MM.1S (cell line): ENCODE data around the gene WTIP.

Source experiments
- DNase-seq: peaks from one replicate; pipeline ENCODE4 v3.0.0-alpha.2; 2015
- H2AFZ ChIP-seq: fragments of 300-600 bp; sonication (generic); 2 replicates; pipeline ENCODE4 v1.6.0; 2016; ENCODE audit warnings: antibody characterized with exemption, low read length
- H3F3A ChIP-seq: fragments of 300-600 bp; sonication (generic); 2 replicates; pipeline ENCODE4 v1.6.1; 2016; ENCODE audit warnings: mild to moderate bottlenecking, antibody characterized with exemption, low read length, moderate library complexity, mixed read lengths; ENCODE audit not compliant: insufficient read depth
- H3K27ac ChIP-seq: fragments of 300-600 bp; sonication (generic); 2 replicates; pipeline ENCODE4 v1.5.1; 2016; ENCODE audit warnings: mild to moderate bottlenecking, low read length
- H3K27me3 ChIP-seq: fragments of 300-600 bp; sonication (generic); replicated peaks from 2 replicates; pipeline ENCODE4 v1.6.0; 2016; ENCODE audit warnings: low read length; ENCODE audit not compliant: insufficient read depth
- H3K36me3 ChIP-seq: fragments of 300-600 bp; sonication (generic); replicated peaks from 2 replicates; pipeline ENCODE4 v1.6.1; 2016; ENCODE audit warnings: mild to moderate bottlenecking, low read length, mixed read lengths; ENCODE audit not compliant: insufficient read depth
- H3K4me1 ChIP-seq: fragments of 300-600 bp; sonication (generic); 2 replicates; pipeline ENCODE4 v1.6.1; 2016; ENCODE audit warnings: low read length, mixed read lengths
- H3K4me2 ChIP-seq: fragments of 300-600 bp; sonication (generic); 2 replicates; pipeline ENCODE4 v1.6.0; 2016; ENCODE audit warnings: low read depth, low read length
- H3K4me3 ChIP-seq: fragments of 300-600 bp; sonication (generic); 2 replicates; pipeline ENCODE4 v1.5.1; 2016; ENCODE audit warnings: low read length, mixed read lengths
- H3K79me2 ChIP-seq: fragments of 300-600 bp; sonication (generic); 2 replicates; pipeline ENCODE4 v1.6.1; 2016; ENCODE audit warnings: mixed run types, low read length, mixed read lengths
- H3K9ac ChIP-seq: fragments of 300-600 bp; sonication (generic); 2 replicates; pipeline ENCODE4 v1.6.1; 2016; ENCODE audit warnings: low read length, mixed read lengths
- H3K9me2 ChIP-seq: fragments of 300-600 bp; sonication (generic); replicated peaks from 2 replicates; pipeline ENCODE4 v1.6.1; 2016; ENCODE audit warnings: mild to moderate bottlenecking, low read length, mixed read lengths; ENCODE audit not compliant: insufficient read depth
- H3K9me3 ChIP-seq: fragments of 300-600 bp; sonication (generic); replicated peaks from 2 replicates; pipeline ENCODE4 v1.6.1; 2016; ENCODE audit warnings: mild to moderate bottlenecking, low read length, mixed read lengths; ENCODE audit not compliant: insufficient read depth
- H4K20me1 ChIP-seq: fragments of 300-600 bp; sonication (generic); 2 replicates; pipeline ENCODE4 v1.6.1; 2016; ENCODE audit warnings: mild to moderate bottlenecking, low read length, moderate library complexity, mixed read lengths; ENCODE audit not compliant: insufficient read depth
- CTCF ChIP-seq: fragments of 300-600 bp; sonication (generic); IDR thresholded peaks from 2 replicates; pipeline ENCODE4 v1.5.1; 2016; ENCODE audit warnings: antibody characterized with exemption, low read length, mixed read lengths
- EZH2 ChIP-seq: fragments of 300-600 bp; sonication (generic); optimal IDR thresholded peaks from 2 replicates; pipeline ENCODE3; 2017; ENCODE audit warnings: low read depth, mild to moderate bottlenecking, antibody characterized with exemption, low read length, mixed read lengths
- EZH2phosphoT487 ChIP-seq: fragments of 300-600 bp; sonication (generic); IDR thresholded peaks from 2 replicates; pipeline ENCODE4 v1.6.1; 2018; ENCODE audit warnings: antibody characterized with exemption, low read length

Gene WTIP

GRCh38 chr19:34500656-34501120 is 19.1 kb downstream of the WTIP start:
- Histone ChIP-seq H3K27me3 (no peaks in the 10 kb centered on the region), H3K79me2 (no peaks in the 10 kb centered on the region), H3K4me2 (peak overlapping the region; percentile 88), H3F3A (no peaks in the 10 kb centered on the region), H3K36me3 (no peaks in the 10 kb centered on the region), H2AFZ (0 out of 2 replicates have a peak overlapping the region, but pooled peaks have one; percentile 77), H4K20me1 (no peaks in the 10 kb centered on the region), H3K9ac (peak overlapping the region; percentile 22; the same call in 1 of the 2 replicates), H3K9me3 (no peaks in the 10 kb centered on the region), H3K4me1 (peaks cover 3% of the 10 kb centered on the region; the same call in 1 of the 2 replicates), H3K9me2 (no peaks in the 10 kb centered on the region), H3K27ac (peak overlapping the region; percentile 13; the same call in 1 of the 2 replicates), H3K4me3 (peak overlapping the region; percentile 55)
- DNase-seq = no peak
- TF ChIP-seq EZH2 (no peak), EZH2phosphoT487 (no peak), CTCF (no peak)

- Histone ChIP-seq H4K20me1 (no peaks in the 10 kb centered on the region), H3K27ac (no peak overlapping the region), H3K4me3 (peak overlapping the region; percentile 55), H3K79me2 (no peaks in the 10 kb centered on the region), H3K9me3 (no peaks in the 10 kb centered on the region), H3K36me3 (no peaks in the 10 kb centered on the region), H2AFZ (peak overlapping the region; percentile 77), H3K4me2 (peak overlapping the region; percentile 88), H3K9me2 (no peaks in the 10 kb centered on the region), H3K4me1 (peaks cover 3% of the 10 kb centered on the region; the same call in 1 of the 2 replicates), H3K27me3 (no peaks in the 10 kb centered on the region), H3F3A (no peaks in the 10 kb centered on the region), H3K9ac (peak overlapping the region; percentile 26; the same call in 1 of the 2 replicates)
- peak; percentile 83 for DNase-seq
- TF ChIP-seq EZH2 (no peak), CTCF (peak; percentile 98)
Measured at GRCh38 chr19:34501339-34502320, 20.1 kb downstream of the WTIP start.

- H3K4me3 ChIP-seq = no peak overlapping the region
- no peaks in the 10 kb centered on the region for H3K9me2 ChIP-seq
- no peak for DNase-seq
- H3K27ac ChIP-seq = no peak overlapping the region
- H3K27me3 ChIP-seq = no peaks in the 10 kb centered on the region; the same call in 1 of the 2 replicates
- H3F3A ChIP-seq = no peaks in the 10 kb centered on the region
- no peak for TF ChIP-seq CTCF
- TF ChIP-seq EZH2 = no peak
- TF ChIP-seq EZH2phosphoT487 = no peak
- peaks cover 3% of the 10 kb centered on the region; the same call in 1 of the 2 replicates for H3K4me1 ChIP-seq
- H4K20me1 ChIP-seq = no peaks in the 10 kb centered on the region
- H2AFZ ChIP-seq = no peak overlapping the region
- H3K9me3 ChIP-seq = no peaks in the 10 kb centered on the region
- no peak overlapping the region for H3K4me2 ChIP-seq
- no peaks in the 10 kb centered on the region for H3K79me2 ChIP-seq
- H3K36me3 ChIP-seq = no peaks in the 10 kb centered on the region
- no peak overlapping the region for H3K9ac ChIP-seq
Measured at GRCh38 chr19:34502582-34503411, 21.2 kb downstream of the WTIP start.
